HK-2 (cell line): ENCODE results near the gene ZGLP1.
A peak's percentile ranks its signal among the peaks of the same experiment; 100 is the strongest.

Experiments used
- DNase-seq: peaks from one replicate; pipeline ENCODE4 v3.0.0-alpha.2; 2018; ENCODE audit not compliant: unreplicated experiment

ZGLP1 gene

GRCh38 chr19:10277795-10278589 lies 31.6 kb downstream of the ZGLP1 start:
- no peak for DNase-seq

- DNase-seq = no peak
Observed at GRCh38 chr19:10274589-10274988, 35.0 kb downstream of the ZGLP1 start.

DNA sequence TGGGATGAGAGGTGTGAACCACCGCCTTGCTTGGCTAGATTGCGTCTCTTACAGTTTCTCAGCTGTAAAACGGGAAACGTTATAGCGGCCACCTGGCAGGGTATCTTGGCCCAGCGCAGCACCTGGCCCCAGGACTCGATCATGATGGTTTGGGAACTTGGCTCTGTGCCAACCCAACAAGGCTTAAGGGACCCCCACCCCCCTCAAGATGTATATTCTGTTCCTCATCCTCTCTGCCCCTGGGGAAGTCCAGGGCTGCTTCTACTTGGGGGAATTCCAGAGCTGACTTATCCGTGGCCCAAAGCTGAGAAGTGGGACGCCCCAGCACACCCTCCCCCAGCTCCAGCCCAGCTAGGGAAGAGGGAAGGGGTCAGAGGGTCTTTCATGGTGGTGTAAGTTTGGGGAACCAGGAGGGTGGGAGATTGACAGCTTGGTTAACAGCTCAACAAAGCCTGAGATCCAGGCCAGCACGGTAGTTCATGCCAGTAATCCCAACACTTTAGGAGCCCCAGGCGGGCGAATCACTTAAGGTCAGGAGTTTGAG lies 38.0 kb downstream of the ZGLP1 start:
- peak; percentile 47 for DNase-seq

DNA sequence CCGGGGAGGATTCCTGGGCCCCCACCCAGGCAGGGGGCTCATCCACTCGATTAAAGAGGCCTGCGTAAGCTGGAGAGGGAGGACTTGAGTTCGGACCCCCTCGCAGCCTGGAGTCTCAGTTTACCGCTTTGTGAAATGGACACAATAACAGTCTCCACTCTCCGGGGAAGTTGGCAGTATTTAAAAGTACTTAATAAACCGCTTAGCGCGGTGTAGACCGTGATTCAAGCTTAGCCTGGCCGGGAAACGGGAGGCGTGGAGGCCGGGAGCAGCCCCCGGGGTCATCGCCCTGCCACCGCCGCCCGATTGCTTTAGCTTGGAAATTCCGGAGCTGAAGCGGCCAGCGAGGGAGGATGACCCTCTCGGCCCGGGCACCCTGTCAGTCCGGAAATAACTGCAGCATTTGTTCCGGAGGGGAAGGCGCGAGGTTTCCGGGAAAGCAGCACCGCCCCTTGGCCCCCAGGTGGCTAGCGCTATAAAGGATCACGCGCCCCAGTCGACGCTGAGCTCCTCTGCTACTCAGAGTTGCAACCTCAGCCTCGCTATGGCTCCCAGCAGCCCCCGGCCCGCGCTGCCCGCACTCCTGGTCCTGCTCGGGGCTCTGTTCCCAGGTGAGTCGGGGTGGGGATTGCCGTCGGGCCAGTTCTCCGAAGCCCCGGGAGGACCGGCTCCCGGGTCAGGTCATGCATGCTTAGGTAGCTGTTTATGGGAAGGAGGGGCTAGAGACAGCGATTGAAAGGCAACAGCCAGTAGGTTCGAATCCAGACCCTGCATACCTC lies 38.8 kb downstream of the ZGLP1 start, which contains the start of gene ICAM1:
ICAM1 (plus strand) TSS at position 505 of the 779 bp plus-strand sequence; CDS start at position 545, 40 bp downstream.
- DNase-seq = peak; percentile 93

- peak; percentile 79 for DNase-seq
Observed at GRCh38 chr19:10270180-10270615, 39.4 kb downstream of the ZGLP1 start.

- DNase-seq = peak; percentile 83
Observed at GRCh38 chr19:10269333-10270179, 40.1 kb downstream of the ZGLP1 start.

DNA sequence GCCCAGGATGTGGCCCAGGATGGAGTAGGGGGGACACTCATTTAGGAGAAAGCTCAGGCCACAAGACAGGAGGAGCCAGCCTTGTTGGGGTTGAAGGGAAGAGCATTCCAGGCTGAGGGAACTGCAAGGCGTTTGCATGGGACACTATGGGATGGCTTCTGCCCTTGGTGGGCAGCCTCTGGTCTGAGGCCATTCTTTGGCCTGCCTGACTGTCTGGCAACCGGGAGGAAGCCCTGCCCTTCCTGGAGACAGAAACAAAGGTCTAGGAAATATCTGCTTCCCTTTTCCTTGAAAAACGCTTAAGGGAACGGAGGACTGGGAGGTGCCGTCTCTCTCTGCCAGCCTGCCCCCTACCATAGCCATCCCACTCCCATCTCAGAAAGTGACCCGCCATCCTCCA lies 41.5 kb downstream of the ZGLP1 start:
- no peak for DNase-seq

DNA sequence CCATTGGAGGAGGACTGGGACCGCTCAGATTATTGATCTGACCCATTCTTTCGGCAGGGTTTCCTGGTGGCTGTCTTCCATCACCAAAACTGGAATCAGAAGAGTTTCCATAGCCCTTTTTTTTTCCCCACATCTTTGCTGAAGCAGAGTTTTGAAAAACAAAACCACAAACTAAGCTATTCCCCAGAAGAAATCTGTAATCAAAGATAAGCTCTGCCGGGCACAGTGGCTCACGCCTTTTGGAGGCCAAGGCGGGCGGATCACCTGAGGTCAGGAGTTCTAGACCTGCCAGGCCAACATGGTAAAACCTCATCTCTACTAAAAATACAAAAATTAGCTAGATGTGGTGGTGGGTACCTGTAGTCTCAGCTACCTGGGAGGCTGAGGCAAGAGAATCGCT lies 42.9 kb downstream of the ZGLP1 start:
- no peak for DNase-seq

GRCh38 chr19:10262771-10263170 lies 46.8 kb downstream of the ZGLP1 start:
- no peak for DNase-seq

- peak; percentile 69 for DNase-seq
Observed at GRCh38 chr19:10260141-10260584, 49.5 kb downstream of the ZGLP1 start.

DNA sequence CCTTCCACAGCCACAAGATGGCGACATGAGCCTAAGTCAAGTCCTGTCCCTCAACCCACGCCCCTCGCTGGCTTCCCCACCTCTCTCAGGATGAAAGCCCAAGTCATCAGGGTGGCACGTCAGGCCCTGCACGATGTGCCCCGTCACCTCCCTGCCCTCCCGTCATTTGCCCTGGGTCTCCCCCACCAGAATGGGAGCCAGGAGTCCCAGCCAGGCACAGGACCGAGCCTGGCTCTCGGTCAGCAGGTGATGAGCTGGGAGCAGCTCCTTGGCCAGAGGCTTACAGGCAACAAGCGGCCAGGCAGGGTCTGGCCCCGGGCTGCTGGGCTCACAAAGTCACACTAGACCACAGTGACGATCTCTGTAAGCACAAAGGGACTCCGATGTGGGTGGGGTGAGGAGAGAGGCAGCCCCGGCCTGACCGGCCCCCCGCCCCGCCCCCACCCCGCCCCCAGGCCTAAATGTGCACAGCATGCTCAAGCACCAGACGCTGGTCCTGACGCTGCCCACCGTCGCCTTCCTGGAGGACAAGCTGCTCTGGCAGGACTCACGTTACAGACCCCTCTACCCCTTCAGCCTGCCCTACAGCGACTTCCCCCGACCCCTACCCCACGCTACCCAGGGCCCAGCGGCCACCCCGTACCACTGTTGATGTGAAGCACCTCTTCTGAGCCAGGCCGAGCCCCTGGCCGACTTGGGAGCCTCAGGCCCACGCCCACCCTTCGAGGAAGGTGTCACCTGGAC lies 50.3 kb downstream of the ZGLP1 start:
- peak; percentile 84 for DNase-seq

DNA sequence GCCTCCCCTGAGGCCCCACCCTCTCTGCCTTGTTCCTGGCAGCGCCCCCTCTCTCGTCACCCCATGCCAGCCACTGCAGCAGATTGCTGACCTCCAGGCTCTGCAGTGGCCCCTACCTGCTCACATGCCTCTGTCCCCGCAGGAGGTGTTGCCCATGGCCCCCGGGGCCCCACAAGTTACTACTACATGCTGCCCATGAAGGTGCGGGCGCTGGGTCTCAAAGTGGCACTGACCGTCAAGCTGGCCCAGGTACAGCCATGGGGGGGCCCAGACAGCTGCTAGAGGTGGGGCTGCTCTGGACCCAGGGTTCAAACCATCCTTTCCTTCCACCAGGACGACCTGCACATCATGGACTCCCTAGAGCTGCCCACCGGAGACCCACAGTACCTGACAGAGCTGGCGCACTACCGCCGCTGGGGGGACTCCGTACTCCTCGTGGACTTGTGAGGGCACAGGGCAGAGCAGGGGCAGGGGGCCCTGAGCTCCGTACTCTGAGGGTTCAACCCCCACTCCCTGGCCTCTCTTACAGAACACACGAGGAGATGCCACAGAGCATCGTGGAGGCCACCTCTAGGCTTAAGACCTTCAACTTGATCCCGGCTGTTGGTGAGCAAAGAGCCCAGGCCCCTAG lies 51.4 kb downstream of the ZGLP1 start:
- no peak for DNase-seq

GRCh38 chr19:10256970-10257615 lies 52.5 kb downstream of the ZGLP1 start:
- DNase-seq = no peak

- DNase-seq = no peak
Observed at GRCh38 chr19:10256551-10256950, 53.1 kb downstream of the ZGLP1 start.

DNA sequence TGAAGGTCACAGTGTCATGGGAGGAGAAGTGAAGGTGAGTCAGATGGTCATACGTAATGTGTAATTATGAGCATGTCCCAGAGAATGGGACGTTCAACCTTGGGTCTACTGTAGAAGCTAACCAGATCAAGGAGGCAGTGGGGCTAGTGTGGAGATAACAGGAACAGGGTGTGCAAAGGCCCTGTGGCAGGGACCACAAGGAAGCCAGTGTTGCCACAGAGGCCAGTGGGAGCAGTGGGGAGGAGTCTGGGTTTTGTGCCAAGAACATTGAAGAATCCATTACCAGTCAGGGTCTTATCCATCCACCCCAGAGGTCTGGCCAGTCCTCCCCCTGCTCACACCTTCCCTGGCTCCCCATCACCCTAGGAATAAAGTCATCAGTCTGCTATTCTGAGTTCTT lies 54.3 kb downstream of the ZGLP1 start:
- DNase-seq = no peak
